HG03097 (cell line): ENCODE data around the gene FAR2.
"Not testable (repeated sequence)": the region's sequence is repeated elsewhere in the genome, so short reads cannot be mapped to it uniquely, and the experiment has no call there.

Experiments used
- ATAC-seq: cut with Tn5 transposase; IDR thresholded peaks from one replicate; pipeline ENCODE4 v1.9.1; 2021; ENCODE audit not compliant: unreplicated experiment, low FRiP score

Gene FAR2

DNA sequence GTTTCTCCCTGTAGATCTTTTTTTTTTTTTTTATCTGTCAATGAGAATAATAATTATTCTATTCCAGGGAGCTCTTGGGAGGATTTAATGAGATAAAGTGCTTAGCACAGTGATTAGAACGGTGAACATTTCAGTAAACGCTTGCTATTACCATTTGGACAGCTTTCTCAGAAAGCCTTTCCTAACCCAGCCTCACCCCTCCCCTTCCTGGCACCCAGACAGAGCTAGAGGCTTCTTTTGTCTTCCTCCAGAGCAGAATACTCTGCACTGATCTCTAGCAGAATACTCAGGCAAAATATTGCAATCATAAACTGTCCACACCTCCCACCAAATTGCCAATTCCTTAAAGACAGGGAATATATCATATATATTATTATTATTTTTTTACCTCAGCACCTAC lies 165.3 kb downstream of the FAR2 start:
- ATAC-seq = no peak

DNA sequence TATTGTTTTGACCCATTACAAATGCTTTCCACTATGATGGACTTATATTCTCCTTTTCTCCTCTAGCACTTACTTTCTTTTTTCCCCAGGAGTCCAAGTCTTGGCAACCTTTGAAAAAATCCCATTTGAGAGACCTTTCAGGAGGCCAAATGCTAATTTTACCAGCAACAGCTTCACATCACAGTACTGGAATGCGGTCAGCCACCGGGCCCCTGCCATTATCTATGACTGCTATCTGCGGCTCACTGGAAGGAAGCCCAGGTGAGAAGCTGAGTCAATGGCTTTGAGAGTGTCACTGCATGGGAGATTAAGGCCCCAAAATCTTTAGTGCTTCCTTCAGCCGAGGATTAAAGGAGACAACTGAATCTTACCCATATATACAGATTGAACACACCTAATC lies 167.7 kb downstream of the FAR2 start:
- no peak for ATAC-seq

DNA sequence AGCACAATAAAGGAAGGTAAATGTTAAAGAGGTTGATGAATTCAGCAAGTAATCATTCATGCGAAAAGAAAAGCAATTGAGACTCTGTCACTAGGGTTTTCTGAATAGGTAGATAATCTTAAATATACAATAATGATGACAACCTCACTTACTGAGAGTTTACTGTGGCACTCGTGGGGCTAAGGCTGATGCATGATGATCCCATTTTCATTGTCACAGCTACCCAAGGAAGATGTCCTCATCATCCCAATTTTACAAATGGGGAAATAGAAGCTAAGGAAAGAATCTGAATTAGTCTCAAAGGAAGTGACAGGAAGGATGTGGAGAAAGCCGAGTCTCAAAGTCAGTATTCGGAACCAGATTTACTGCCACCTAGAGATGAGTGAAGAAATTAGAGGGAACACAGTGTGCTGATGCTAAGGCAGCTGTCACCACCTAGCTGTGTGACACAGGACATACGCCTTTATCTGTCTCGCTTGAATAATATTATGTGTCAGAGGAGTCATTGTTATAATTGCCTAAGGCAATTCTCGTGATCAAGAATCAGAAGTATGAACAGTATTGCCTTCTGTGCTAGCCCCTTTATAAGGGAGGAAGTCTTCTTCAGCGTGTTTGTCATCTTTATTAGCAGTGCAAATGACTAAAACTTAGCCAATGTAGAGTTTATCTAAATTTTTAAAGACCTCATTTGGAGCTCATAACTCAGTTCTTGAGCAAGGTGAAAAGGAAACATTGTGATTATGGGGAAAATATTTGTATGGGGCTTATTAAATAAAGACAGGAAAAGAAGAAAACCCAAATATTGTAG lies 168.7 kb downstream of the FAR2 start:
- peak; percentile 99 for ATAC-seq

DNA sequence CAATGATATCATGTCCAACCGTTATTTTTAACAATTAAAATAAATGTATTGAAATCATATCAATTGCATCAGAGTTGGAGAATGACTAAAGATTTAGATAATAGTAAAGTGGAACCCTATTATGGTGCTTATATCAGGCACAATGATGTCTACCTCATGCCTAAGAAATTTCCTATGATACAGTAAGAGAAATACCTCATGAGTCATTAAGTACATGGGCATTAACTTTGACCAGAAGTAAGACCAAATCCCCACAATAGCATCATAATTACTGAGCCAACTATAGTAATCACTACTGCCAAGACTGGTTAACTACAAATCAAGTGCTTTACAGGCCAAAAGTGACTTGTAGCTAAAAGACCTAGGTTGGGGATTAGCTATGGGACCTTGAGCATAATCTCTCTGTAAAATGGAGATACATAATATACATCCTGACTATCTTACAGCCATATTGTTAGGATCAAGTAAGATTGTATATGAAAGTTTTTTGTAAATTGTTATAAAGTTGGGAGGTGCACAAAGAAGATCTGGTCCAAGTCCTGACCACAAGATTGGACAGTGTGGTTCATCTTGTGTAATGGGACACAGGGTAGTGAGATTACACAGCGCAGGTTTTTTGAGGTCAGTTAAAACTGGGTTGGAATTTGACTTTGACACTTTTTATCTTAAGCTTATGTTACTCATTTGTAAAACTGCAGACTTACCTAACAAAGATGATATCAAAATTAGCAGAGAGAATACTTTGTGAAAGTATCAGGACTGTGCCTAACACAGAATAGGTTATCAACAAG lies 171.4 kb downstream of the FAR2 start:
- no peak for ATAC-seq

DNA sequence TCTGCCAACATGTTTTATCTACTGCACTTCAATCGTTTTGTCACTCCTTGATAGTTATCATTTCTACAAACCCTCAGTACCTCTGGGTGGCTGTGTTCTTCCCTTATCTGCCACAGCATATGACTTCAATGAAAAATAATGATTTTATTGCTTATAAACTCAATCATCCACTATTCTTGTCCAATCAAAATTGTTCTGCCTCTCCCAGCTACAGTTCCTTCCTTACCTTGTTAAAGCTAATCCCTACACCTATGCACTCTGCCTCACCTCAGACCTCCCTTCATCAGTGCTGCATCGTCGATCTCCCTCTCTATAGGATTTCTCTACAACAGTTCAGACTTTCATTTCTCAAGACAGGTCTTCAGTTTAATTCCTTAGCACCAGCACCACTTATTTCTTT lies 173.1 kb downstream of the FAR2 start:
- ATAC-seq = no peak

DNA sequence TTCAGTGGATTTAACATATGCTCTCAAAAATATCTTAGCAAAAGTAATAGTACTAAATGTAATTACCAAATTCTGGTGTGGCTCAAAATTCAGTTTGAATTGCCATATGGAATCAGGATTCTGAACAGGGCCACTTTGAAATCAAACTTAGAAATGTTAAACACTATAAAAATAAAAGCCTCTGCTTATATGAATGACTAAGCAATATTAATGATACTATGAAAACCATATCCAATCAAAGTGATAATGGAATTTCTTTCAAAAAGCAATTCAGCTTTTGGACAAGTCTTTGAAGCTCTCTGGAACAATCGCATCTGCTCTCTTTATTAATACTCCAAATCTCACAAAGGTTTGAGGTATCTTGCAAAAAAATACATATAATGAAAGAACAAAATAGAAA lies 180.3 kb downstream of the FAR2 start:
- ATAC-seq = no peak

DNA sequence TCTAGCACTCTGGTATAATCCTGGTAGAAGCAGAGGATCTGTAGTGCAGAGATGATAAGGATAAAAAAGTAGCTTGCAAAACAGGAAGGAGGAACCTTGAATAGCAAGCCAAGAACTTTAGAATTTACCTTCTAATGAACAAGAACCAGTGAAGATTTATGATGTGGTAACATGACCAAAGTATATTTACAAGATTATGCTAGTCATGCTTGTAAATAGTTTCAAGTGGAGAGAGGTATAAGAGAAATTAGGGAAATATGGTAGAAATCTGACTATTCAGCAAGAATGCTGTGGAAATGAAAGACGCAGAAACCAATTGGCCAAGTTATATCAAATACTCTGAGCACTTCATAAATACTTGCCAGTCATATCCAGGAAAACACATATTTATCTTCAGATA lies 184.1 kb downstream of the FAR2 start:
- ATAC-seq = no peak

DNA sequence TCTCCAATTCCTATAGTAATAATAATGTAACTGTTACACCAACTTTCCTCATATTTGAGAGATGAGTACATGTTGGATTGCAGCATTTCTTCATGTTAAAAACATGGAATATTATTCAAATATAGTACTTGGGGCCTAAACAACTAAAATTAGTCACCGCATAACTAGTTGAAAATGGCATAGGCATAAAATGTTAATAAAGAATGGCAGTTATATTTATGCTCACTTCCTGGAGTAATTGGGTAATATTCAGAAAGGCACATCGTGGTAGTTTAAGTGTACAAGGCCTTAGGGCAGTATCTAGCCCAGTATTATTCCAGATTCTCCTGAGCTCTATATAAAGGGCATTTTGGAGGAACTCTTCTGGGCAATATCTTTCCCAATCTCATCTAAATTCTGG lies 185.9 kb downstream of the FAR2 start:
- no peak for ATAC-seq

DNA sequence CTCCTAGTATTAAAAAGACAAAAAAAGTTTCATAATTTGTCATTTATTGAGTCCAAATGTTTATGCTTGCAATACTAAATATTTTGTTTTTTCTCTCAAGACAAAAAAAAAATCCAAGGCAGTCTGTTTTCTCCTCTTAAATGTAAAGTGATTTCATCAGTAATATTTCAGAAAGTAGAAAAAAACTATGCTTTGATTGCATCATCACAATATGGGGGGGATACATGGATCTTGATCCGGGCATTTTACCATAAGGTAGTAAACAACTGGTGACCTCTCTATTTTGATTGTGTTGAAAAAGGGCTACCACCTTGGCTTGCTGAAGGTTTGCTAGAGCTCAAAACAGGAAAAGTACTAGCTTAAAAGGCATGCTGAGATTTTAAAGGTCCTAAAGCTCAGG lies 188.2 kb downstream of the FAR2 start:
- ATAC-seq = no peak

DNA sequence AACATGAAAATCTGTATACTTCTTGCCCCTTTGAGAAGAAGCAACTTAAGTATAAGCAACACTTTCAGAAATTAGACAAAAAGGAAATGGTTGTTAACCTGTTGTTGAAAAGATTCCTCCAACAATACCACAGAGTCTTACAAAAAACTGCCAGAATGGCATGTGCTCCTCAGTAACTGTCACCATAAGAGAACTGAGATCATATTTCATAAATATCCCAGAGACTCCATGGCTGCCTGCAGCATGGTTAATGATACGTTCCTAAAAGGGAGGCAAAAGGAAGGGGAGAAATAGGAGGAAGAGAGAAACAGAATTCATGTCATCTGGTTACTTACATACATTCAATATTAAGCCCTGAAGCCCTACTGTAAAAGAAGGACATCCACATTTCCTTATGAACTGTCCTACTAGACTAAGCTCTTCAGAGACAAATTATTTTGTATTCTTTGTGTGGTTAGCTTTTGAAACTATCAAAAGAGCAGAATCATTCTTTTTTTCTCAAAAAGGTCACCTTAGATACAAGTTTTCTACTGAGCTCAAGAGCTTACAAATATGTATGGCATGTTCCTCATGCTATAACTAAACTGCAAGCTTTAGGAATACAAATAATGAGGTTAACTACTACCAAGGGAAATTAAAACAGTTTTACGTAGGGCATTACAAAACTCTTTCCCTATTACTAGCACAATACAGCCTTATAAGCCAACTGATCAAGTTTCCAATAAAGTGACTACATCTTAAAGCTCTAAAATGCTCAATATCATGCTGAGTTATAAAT lies 194.1 kb downstream of the FAR2 start:
- ATAC-seq = no peak

DNA sequence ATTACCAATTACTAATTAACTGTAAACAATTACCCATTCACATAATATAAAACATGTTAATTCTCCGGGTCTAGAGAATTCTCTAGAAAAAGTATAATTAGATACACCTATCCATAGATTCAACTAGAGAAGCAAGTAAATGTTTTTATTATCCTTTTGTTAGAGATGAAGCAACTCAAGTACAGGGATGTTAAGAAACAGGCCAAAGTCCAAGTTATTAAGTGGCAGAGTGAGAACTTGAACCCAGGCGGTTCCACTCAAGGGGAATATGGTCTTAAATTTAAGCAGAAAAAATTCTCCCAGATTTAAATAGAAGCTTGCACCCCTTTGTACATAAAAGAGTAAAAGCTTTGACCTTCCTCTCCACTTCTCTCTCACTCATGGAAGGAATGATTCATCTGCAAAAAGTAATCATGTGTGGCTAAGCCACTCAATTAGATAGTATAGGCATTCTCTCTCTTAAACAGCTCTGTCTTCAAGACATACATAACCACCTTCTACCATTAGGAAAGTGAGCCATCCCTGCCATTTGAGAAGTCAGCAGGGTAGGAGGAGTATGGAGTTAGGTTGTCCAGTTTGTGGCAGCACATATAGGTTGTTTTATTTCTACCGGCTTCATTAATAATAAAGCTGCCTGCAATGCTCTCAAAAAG lies 197.8 kb downstream of the FAR2 start:
- no peak for ATAC-seq

DNA sequence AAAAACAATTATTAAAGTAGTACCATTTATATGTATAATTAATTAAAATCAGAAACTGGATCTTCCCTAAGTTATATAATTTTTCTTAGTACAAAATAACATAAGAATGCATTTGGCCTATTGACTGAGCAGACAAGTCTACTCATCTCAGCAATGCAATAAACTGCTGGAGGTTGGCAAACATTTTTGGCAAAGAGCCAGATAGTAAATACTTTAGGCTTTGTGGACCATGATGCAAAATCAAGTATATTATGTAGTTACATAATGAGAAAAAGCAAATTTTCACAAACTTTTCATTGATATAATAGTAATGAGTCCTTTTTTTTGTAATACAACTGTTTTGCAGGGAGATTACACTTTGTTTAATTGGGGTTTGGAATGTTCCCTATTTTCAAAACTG lies 201.0 kb downstream of the FAR2 start:
- no peak for ATAC-seq

DNA sequence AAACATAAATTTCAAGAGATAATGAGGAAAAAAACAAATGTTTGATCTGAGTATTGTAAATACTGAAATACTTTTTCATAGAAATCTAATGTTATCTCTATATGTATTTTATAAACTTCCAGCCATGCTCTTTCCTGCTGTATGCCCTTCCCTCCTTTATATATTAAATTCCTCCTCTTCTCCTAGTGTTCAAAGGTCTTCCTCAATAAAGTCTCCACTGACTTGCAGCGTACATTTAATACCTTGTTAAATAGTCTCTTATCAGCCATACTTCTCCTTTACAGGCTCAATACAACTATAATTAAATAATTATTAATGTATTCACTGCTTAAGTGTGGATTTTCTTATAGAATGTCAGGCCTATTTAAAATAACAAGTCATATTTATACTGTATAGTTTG lies 205.9 kb downstream of the FAR2 start:
- ATAC-seq = no peak

DNA sequence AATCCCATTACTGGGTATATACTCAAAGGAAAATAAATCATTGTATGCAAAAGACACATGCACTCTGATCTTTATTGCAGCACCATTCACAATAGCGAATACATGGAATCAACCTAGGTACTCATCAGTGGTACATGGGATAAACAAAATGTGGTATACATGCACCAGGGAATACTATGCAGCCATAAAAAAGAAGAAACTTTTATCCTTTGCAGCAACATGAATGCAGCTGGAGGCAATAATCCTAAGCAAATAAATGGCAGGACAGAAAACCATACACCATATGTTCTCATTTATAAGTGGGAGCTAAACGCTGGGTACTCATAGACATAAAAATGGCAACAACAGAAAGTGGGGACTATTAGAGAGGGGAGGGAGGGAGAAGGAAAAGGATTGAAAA lies 216.0 kb downstream of the FAR2 start:
- ATAC-seq = no peak

DNA sequence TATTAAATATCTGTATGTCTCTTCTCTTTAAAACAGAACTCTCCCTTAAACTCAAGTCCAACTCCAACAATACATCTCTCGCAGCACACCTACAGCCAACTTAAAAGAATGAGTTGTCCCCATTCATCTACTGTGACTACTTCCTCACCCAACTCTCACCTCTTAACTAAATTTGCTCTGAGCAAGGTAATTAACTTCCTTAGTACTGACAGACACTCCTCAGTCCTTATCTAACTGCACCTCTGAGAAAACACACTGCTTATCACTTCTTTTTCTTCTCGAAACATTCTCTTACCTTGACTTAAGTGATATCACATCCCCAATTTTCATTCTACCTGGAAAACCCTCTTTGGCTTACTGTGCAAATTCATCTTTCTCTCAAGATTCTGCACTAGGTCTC lies 224.9 kb downstream of the FAR2 start:
- no peak for ATAC-seq

DNA sequence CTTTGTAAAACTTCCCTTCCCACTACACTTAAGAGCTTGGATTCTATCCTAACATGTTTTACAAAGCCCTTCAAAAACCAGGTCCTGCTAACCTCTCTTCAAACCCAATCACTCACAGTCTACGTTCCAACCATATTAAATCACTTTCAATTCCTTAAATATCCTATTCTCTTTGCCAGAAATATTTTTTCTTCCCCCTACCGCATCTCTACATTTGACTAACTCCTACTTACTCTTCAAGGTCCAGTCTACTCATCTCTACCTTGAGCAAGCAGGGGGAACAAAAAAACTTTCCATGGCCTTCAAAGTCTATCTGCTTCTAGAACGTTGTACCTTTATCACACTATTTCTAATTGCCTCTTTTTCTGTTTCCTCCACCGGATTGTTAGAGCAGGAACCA lies 225.8 kb downstream of the FAR2 start:
- no peak for ATAC-seq

DNA sequence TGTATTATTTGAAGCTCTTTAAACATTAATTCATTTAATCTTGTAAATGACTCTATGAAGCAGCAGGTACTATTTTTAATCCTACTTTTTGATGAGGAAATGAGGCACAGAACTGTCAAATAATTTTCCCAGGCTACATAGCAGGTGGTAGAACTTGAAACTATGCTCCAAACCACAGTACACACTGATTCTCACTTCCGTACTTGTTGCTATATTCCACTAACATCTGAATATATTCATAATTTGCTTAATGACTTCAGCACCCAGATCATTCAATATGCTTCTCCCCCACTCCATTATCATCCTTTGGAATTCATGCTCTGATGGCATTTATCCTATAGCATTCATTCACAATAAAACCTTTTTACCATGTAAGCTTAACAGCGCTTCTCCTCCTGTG lies 227.0 kb downstream of the FAR2 start:
- ATAC-seq = no peak

DNA sequence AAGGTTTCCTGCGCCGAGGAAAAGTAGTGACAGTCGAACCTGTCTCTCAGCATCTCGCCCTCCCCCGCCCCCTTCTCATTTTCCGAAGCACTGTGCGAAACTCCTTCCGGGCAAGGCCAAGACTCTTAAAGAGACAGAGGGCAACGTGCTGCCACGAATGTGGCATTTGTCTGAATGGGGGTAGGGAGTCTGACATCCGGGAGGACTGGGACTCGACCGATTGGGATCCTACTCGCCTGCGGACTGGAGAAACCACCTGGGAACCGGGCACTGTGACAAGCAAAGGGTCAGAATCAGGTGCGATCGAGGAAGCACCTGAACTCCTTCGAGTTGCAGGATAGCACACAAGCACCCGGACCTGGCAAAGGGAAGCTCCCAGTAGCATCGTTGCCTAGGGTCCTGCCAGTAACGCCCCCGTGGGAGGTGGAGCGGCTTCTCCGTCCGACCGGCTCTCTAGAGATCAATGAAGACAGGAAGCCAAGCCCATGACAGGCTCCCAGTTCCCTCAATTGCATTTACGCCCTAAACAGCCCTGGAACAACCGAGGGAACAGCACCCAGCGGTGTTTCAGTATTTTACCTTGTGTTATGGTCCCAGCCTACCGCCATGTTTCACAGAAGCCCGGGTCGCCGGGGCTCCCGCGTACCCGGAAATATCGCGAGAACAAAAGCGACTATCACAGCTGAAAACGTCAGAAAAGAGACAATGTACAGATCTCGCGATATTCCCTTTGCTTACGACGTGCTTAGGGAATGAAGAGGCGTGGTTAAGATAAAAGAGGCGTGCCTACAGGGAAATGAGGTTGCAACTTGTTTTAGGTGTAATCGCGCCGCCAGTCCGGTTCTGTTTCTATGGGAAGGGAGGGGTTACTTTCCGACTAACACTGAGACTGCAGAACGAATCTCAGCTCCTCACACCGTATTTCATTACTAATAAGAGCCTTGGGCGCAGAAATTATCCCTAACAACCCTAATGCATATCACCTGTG lies 231.8 kb downstream of the FAR2 start, which contains the start of gene ERGIC2:
Gene ERGIC2 (minus strand): TSS at position 637 of the 988 bp plus-strand sequence. CDS start 9,539 bp downstream, outside the sequence.
- ATAC-seq = peak; percentile 97

DNA sequence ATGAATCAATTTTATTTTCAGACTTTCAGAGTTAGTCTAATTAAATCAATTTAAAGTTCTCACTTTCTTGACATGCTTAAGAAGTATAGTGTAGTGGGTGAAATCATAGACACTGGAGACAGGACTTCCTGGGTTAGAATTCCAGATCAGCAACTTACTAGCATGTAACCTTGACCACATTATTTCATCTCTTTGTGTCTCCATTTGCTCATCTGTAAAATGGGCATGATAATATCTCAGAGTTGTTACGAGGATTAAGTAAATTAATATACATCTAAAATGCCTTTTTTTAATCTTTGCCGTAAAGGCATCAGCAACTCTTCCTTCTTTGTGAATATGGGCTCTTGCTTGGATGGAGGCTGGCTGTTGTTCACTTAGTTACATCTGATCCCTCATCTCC lies 233.2 kb downstream of the FAR2 start:
- no peak for ATAC-seq

DNA sequence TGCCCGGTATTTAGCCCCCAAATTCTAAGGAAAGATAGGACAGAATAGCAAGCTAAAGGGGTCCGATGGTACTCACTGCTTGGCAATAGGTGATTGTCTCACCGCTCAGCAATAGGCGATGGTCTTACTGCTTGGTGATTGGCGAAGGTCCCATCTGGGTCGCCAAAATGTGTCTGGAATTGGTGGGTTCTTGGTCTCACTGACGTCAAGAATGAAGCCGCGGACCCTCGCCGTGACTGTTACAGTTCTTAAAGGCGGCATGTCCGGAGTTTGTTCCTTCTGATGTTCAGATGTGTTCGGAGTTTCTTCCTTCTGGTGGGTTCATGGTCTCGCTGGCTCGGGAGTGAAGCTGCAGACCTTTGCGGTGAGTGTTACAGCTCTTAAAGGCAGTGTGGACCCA lies 236.1 kb downstream of the FAR2 start:
- not testable (repeated sequence) for ATAC-seq
